Caco-2 (cell line): Measurements from ENCODE around the gene WASF3. TPM values are rescaled to one million over a fixed set of nuclear protein-coding genes. Genes with fewer than 3 reads are reported as not detected.

Experiments
- BruUV-seq: library from RNA; stranded (reverse); fragments of 400-500 nt; replicated peaks from 2 replicates; lab custom pipeline; 2021; lab: Mats Ljungman, UMichigan
- CTCF ChIA-PET: fragments of 300-600 bp; sonication (Branson Sonifier 250); formaldehyde crosslinking; loops from one replicate; lab custom pipeline; 2022; ENCODE audit warnings: antibody characterized with exemption; lab: Charles Lee
- POLR2A ChIA-PET: fragments of 300-600 bp; sonication (Branson Sonifier 250); formaldehyde crosslinking; loops from one replicate; lab custom pipeline; 2022; ENCODE audit warnings: antibody characterized with exemption; lab: Charles Lee
- DNase-seq, 2 experiments: peaks; one replicate each; pipeline versions ENCODE4 v3.0.0 to v3.0.0-alpha.2; 2020 to 2022
- H3K27me3 ChIP-seq: replicated peaks from 2 replicates; pipeline ENCODE4 v1.6.0; 2011; ENCODE audit warnings: low read length; ENCODE audit not compliant: control insufficient read depth, insufficient read depth
- H3K36me3 ChIP-seq: 2 replicates; pipeline ENCODE4 v1.5.1; 2011; ENCODE audit warnings: low read length; ENCODE audit not compliant: control insufficient read depth, insufficient read depth
- H3K4me1 ChIP-seq: fragments of 250-450 bp; sonication (Bioruptor Pico); 2 replicates; pipeline ENCODE4 v1.5.1; 2020; ENCODE audit warnings: mild to moderate bottlenecking
- H3K4me3 ChIP-seq: 2 replicates; pipeline ENCODE4 v1.5.1; 2011; ENCODE audit warnings: low read depth, mild to moderate bottlenecking, control low read depth, low read length
- H3K9me3 ChIP-seq: fragments of 250-450 bp; sonication (Bioruptor Pico); 2 replicates; pipeline ENCODE4 v1.5.1; 2020; ENCODE audit warnings: mild to moderate bottlenecking, moderate library complexity
- H3K27ac Mint-ChIP-seq: one replicate; pipeline ENCODE4 v1.8.0; 2022; ENCODE audit warnings: mixed read lengths; ENCODE audit not compliant: unreplicated experiment
- H3K27me3 Mint-ChIP-seq: one replicate; pipeline ENCODE4 v1.8.0; 2022; ENCODE audit warnings: mixed read lengths; ENCODE audit not compliant: insufficient read depth, unreplicated experiment
- H3K36me3 Mint-ChIP-seq: one replicate; pipeline ENCODE4 v1.8.0; 2022; ENCODE audit warnings: mild to moderate bottlenecking, mixed read lengths; ENCODE audit not compliant: insufficient read depth, unreplicated experiment
- H3K4me1 Mint-ChIP-seq: one replicate; pipeline ENCODE4 v1.8.0; 2022; ENCODE audit warnings: low read depth, mixed read lengths; ENCODE audit not compliant: unreplicated experiment
- H3K4me3 Mint-ChIP-seq: one replicate; pipeline ENCODE4 v1.8.0; 2022; ENCODE audit warnings: mild to moderate bottlenecking, moderate library complexity, mixed read lengths; ENCODE audit not compliant: unreplicated experiment
- H3K9me3 Mint-ChIP-seq: one replicate; pipeline ENCODE4 v1.8.0; 2022; ENCODE audit warnings: mixed read lengths; ENCODE audit not compliant: unreplicated experiment
- CTCF ChIP-seq, 2 experiments: fragments of 200-600 bp in 1 of 2; IDR thresholded peaks; 1 replicate in 1 of 2; 2 replicates in 1 of 2; pipeline versions ENCODE4 v1.5.1 to v1.8.0; 2011 to 2022; ENCODE audit warnings: antibody characterized with exemption in 1 of 2, control low read depth in 1 of 2, inconsistent platforms in 1 of 2, low read depth in 1 of 2, low read length in 1 of 2, mild to moderate bottlenecking in 1 of 2, moderate library complexity in 1 of 2; ENCODE audit not compliant: insufficient read depth in 1 of 2, severe bottlenecking in 1 of 2, unreplicated experiment in 1 of 2
- intact Hi-C: fragments of 100-400 bp; cut with micrococcal nuclease; formaldehyde crosslinking; loops from one replicate; pipeline ENCODE4 v1.10.0; 2022; ENCODE audit not compliant: unreplicated experiment
- total RNA-seq: library from RNA; stranded (reverse); gene quantifications from 2 replicates; pipeline ENCODE4 v1.2.3, GENCODE V29; 2022

Gene WASF3
- total RNA-seq, 1 experiment from 2014 or later: not detected

- Mint-ChIP-seq H3K4me3 (no peak overlapping the region), H3K9me3 (no peaks in the 10 kb centered on the region), H3K36me3 (no peaks in the 10 kb centered on the region), H3K4me1 (peaks cover 9% of the 10 kb centered on the region), H3K27me3 (peaks cover 24% of the 10 kb centered on the region), H3K27ac (no peak overlapping the region)
- no peaks in the 10 kb centered on the region for H3K4me1 ChIP-seq
- no TSS peak for BruUV-seq
- CTCF ChIA-PET: no interaction called here
- POLR2A ChIA-PET: no interaction called here
- no peaks in the 10 kb centered on the region for H3K9me3 ChIP-seq
- no peak overlapping the region for H3K4me3 ChIP-seq
- intact Hi-C loops: no loop called here
- no peak for DNase-seq
- no peaks in the 10 kb centered on the region for H3K27me3 ChIP-seq
- no peak for TF ChIP-seq CTCF (IDR thresholded peaks at IDR 0.05; ENCODE audit: insufficient read depth in 1 of 2, low read depth in 1 of 2, low read length in 1 of 2, severe bottlenecking in 1 of 2, unreplicated experiment in 1 of 2)
- H3K36me3 ChIP-seq: no peaks in the 10 kb centered on the region
Measured at GRCh38 chr13:26589754-26590153, 32.3 kb downstream of the WASF3 start.

DNA sequence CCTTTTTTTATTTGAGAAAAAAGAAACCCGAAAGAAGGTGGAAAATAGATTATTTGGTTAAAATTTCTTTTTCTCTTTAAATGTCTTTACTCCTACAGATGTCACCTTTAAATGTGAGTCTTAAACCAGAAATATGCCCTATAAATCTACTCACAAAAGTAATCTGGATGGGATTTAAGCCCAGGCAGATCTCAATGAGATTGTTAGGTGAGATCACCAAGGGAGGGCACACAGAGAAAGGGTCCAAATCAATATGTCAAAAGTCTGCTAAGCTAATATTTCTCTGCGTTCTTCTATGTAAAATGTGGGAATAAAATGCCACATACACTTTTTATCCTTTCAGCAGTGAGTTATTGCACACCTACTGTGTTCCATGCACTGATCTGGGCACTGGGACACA is 32.9 kb downstream of the WASF3 start:
- BruUV-seq: no TSS peak

DNA sequence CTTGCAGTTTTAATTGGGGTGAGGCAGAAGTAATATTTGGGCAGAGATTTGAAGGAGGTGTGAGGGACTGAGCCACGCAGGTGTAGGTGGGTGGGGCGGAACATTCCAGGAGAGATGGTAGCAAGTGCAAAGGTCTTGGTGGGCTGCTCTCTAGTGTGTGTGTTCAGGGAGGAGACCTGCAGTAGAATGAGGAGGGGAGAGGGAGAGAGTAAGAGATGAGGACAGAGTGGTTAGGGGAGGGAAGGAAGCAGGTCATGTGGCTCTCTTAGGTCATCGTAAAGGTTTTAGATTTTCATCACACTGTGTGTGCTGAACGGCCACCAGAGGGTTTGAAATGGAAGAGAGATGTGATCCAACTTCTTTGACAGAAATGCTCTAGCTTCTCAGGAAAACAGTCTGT is 33.5 kb downstream of the WASF3 start:
- no peaks in the 10 kb centered on the region for H3K36me3 ChIP-seq
- no peaks in the 10 kb centered on the region for H3K27me3 ChIP-seq
- H3K9me3 Mint-ChIP-seq: no peaks in the 10 kb centered on the region
- H3K4me1 ChIP-seq: no peaks in the 10 kb centered on the region
- H3K4me3 Mint-ChIP-seq: no peak overlapping the region
- BruUV-seq: no TSS peak
- no peak for DNase-seq
- intact Hi-C loops: no loop called here
- H3K4me3 ChIP-seq: no peak overlapping the region
- CTCF ChIA-PET: interaction anchor here (0.8 to 1.0 kb wide), 2 partner anchors 38 to 107 kb away, joined by 3 to 4 read pairs; no protein-coding TSS in a partner anchor
- peaks cover 9% of the 10 kb centered on the region for H3K4me1 Mint-ChIP-seq
- peak in 1 of 2 experiments; percentile 26 for TF ChIP-seq CTCF (IDR thresholded peaks at IDR 0.05; ENCODE audit: insufficient read depth in 1 of 2, low read depth in 1 of 2, low read length in 1 of 2, severe bottlenecking in 1 of 2, unreplicated experiment in 1 of 2)
- H3K27ac Mint-ChIP-seq: no peak overlapping the region
- H3K27me3 Mint-ChIP-seq: peaks cover 28% of the 10 kb centered on the region
- H3K9me3 ChIP-seq: no peaks in the 10 kb centered on the region
- no peaks in the 10 kb centered on the region for H3K36me3 Mint-ChIP-seq
- POLR2A ChIA-PET: no interaction called here

More for the DNA sequence above, 32.9 kb downstream of the WASF3 start:
- Mint-ChIP-seq H3K36me3 (no peaks in the 10 kb centered on the region), H3K9me3 (no peaks in the 10 kb centered on the region), H3K27me3 (peaks cover 25% of the 10 kb centered on the region), H3K4me1 (peaks cover 9% of the 10 kb centered on the region), H3K27ac (no peak overlapping the region), H3K4me3 (no peak overlapping the region)
- no peaks in the 10 kb centered on the region for H3K36me3 ChIP-seq
- H3K27me3 ChIP-seq: no peaks in the 10 kb centered on the region
- H3K4me3 ChIP-seq: no peak overlapping the region
- intact Hi-C loops: no loop called here
- CTCF ChIA-PET: interaction anchor here (0.8 kb wide), 1 partner anchor 38 kb away, joined by 3 read pairs; no protein-coding TSS in a partner anchor
- no peaks in the 10 kb centered on the region for H3K4me1 ChIP-seq
- TF ChIP-seq CTCF (IDR thresholded peaks at IDR 0.05; ENCODE audit: insufficient read depth in 1 of 2, low read depth in 1 of 2, low read length in 1 of 2, severe bottlenecking in 1 of 2, unreplicated experiment in 1 of 2): no peak
- POLR2A ChIA-PET: no interaction called here
- DNase-seq: no peak
- H3K9me3 ChIP-seq: no peaks in the 10 kb centered on the region
